Measurements from ENCODE around the gene REEP1. TPM values are rescaled to one million over a fixed set of nuclear protein-coding genes. Genes with fewer than 3 reads are reported as not detected.

The REEP1 gene
- total and polyA plus RNA-seq, 9 of the 15 experiments (the other 6 are each of a cell fraction or from before 2014, with no cell fraction given): 0.11 to 0.67 (median 0.13) TPM

GRCh38 chr2:86195055-86195807 is 142.2 kb downstream of the REEP1 start, which contains the start of gene IMMT (continued):
- TF ChIP-seq SP1 (CRISPR knock-in tag; IDR thresholded peaks at IDR 0.05) (peak; percentile 74; the same call in 1 of the 2 replicates), E2F6 (IDR thresholded peaks at IDR 0.05; ENCODE audit: borderline replicate concordance in 1 of 2, extremely low read depth in 1 of 2, insufficient read depth in 1 of 2, insufficient read length in 1 of 2, low read depth in 1 of 2, low read length in 1 of 2, poor library complexity in 1 of 2, severe bottlenecking in 1 of 2) (peak in 1 of 2 experiments; percentile 36), MTA3 (IDR thresholded peaks at IDR 0.05; ENCODE audit: borderline replicate concordance) (peak; percentile 85; the same call in 1 of the 2 replicates), ETV5 (CRISPR knock-in tag; IDR thresholded peaks at IDR 0.05; ENCODE audit: low read depth) (no peak; the same call in 1 of the 2 replicates), KLF16 (IDR thresholded peaks at IDR 0.05) (no peak), AFF4 (CRISPR knock-in tag; IDR thresholded peaks at IDR 0.05) (peak; percentile 98), DMBX1 (CRISPR knock-in tag; IDR thresholded peaks at IDR 0.05; ENCODE audit: borderline replicate concordance) (0 out of 2 replicates have a peak, but pooled peaks have one; percentile 21), ZSCAN32 (CRISPR knock-in tag; IDR thresholded peaks at IDR 0.05) (0 out of 2 replicates have a peak, but pooled peaks have one; percentile 25), ZNF354B (CRISPR knock-in tag; IDR thresholded peaks at IDR 0.05) (no peak), ZBTB2 (IDR thresholded peaks at IDR 0.05) (peak; percentile 97), ZNF518B (CRISPR knock-in tag; IDR thresholded peaks at IDR 0.05) (no peak), TRIM24 (IDR thresholded peaks at IDR 0.05) (no peak), ZC3H4 (CRISPR knock-in tag; IDR thresholded peaks at IDR 0.05; ENCODE audit: borderline replicate concordance) (no peak), IRF1 (CRISPR knock-in tag; IDR thresholded peaks at IDR 0.05; ENCODE audit: borderline replicate concordance) (0 out of 2 replicates have a peak, but pooled peaks have one; percentile 56)
